AG09319 (cell line): Measurements from ENCODE around the gene KLHL7.

Experiments
- DNase-seq: peaks from one replicate; pipeline ENCODE4 v3.0.0-alpha.2; 2010; ENCODE audit warnings: low read depth; ENCODE audit errors: extremely low read depth
- TF ChIP-seq, protein P1 (sequence below): IDR thresholded peaks from 2 replicates; pipeline ENCODE4 v1.5.1; 2011; ENCODE audit warnings: low read depth, mild to moderate bottlenecking, inconsistent platforms, low read length, moderate library complexity

KLHL7 gene

DNA sequence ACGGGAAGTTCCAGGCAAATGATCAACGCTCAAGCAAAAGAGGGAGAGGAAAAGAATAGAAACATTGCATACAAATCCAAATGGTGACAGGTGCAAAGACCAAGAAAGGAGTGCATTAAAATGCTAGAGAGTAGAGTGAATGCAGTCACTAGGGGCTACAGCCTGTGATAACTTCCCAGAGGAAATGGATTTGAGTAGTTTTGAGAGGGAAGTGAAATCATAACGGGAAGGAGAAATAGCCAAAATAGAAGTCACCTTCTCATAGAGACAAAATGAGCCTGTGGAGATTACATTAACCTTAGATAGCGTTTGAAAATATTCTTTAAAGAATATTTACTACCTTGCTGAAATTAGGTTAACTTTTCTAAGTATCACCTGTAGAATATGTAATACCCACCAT is 102.7 kb downstream of the KLHL7 start:
- no peak for DNase-seq
- TF ChIP-seq, protein P1, sequence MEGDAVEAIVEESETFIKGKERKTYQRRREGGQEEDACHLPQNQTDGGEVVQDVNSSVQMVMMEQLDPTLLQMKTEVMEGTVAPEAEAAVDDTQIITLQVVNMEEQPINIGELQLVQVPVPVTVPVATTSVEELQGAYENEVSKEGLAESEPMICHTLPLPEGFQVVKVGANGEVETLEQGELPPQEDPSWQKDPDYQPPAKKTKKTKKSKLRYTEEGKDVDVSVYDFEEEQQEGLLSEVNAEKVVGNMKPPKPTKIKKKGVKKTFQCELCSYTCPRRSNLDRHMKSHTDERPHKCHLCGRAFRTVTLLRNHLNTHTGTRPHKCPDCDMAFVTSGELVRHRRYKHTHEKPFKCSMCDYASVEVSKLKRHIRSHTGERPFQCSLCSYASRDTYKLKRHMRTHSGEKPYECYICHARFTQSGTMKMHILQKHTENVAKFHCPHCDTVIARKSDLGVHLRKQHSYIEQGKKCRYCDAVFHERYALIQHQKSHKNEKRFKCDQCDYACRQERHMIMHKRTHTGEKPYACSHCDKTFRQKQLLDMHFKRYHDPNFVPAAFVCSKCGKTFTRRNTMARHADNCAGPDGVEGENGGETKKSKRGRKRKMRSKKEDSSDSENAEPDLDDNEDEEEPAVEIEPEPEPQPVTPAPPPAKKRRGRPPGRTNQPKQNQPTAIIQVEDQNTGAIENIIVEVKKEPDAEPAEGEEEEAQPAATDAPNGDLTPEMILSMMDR: no peak

DNA sequence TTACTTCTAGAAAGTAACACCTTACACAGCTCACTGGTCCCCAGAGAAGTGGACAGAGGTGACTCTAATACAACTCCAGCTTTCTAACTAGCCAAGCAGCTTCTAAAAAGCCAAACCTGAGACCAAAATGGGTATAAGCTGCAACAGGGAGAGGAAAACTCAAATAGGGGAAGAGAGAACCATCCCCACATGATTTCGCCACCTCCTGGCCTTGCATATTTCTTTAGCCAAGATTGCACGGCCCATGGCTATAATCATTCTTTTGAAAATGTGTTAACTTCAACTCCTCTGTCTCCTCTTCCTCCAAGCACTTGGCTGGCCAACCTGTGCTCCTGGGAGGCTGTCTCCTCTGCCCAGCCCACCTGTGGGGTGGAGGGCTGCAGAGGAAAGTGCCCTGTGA is 104.9 kb downstream of the KLHL7 start:
- no peak for DNase-seq
- TF ChIP-seq, protein P1: no peak

DNA sequence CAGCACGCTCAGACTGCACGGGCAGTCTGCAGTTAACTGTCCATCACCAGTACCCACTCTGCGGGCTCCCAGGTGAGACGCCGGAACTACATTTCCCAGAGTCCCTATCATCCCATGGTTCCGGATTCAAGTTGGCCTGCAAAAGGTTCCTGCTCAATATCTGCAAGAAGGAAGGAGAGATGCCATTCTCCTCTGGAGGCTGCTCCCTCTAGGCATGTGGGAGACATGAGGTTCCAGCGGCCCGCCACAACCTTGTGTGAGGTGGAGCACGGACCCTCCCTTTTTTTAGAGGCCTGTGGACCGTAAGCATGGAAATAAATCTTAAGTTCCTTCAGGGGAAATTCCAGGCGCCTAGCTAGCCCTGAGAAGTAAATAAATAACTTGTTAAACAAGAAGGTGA is 106.0 kb downstream of the KLHL7 start:
- no peak for DNase-seq

DNA sequence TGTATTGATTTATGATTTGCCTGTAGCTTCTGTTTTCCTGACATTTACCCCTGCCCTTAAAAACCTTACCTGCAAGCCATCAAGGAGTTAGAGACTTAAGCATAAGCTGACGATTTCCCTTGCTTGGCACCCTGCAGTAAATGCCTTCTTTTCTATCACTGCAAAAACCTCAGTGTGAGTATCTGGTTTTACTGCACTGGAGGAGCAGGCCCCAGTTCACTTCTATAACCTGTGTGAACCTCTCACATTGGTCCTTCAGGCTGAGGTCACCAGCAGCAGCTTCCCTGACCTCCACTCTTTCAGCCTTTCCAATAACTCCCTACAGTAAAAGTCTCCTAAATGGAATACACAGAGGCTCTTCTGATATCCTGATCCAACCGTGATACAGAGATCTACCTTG is 106.8 kb downstream of the KLHL7 start:
- no peak for DNase-seq
- TF ChIP-seq, protein P1: no peak

More for the DNA sequence above, 106.0 kb downstream of the KLHL7 start:
- TF ChIP-seq, protein P1: no peak

DNA sequence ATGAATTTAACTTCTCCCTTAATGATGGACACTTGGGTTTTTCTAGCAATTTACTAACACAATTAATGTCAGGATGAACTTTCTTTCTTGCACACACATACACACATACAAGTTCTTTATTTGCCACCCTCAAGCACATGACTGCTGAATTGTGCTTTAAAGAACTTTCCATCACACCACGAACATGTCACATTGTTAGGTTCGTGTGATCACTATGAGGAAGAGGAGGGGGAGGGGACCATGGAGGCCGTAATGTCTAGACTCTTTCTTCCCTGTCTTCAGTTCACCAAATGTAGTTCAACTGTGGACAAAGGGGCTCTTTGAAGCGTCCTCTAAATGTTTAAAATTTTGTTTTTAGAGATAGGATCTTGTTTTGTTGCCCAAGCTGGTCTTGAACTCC is 107.3 kb downstream of the KLHL7 start:
- DNase-seq: no peak
- TF ChIP-seq, protein P1: no peak

DNA sequence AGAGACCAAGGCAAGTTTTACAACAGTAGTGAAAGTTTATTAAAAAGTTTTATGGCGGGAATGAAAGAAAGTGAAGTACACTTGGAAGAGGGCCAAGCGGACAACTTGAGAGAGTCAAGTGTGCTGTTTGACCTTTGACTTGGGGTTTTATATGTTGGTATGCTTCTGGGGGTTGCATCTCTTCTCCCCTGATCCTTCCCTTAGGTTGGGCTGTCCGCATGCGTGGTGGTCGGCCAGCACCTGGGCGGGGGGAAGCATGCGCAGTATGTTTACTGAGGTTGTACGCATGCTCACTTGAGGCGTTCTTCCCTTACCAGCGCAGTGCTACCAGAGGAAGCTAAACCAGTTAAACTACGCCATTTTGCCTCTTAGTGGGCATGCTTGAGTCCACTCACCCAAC is 108.2 kb downstream of the KLHL7 start:
- DNase-seq: no peak
- TF ChIP-seq, protein P1: no peak

DNA sequence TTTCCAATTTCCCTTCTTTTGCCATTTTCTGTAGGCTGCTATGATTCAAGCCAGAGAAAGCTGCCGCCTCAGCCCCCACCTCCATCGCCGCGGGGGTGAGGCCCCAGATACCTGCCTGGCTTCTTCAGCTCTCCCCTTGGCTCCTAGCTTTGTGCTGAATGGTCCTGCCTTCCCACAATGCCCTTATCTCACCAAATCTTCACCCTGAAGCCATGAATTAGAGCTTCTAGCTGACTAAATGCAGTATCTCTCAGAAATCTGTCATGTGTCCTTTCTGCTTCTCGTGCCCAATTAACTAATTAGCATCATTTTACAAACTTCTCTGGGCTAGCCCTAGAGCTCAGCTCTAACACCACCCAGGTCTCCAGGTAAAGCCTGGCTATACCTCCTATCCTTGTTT is 108.8 kb downstream of the KLHL7 start:
- DNase-seq: no peak
- TF ChIP-seq, protein P1: no peak
